Adipocyte (in vitro differentiated cells): Measurements from ENCODE around the gene BTNL2.
A peak's percentile ranks its signal among the peaks of the same experiment; 100 is the strongest.
"Not testable (repeated sequence)": the region's sequence is repeated elsewhere in the genome, so short reads cannot be mapped to it uniquely, and the experiment has no call there.

Experiments used
- DNase-seq: peaks from one replicate; pipeline ENCODE4 v3.0.0-alpha.2; 2015; ENCODE audit warnings: low read depth
- H3K27me3 ChIP-seq: replicated peaks from 2 replicates; pipeline ENCODE4 v1.7.0; 2013; ENCODE audit warnings: mild to moderate bottlenecking, low read length, moderate library complexity; ENCODE audit not compliant: control insufficient read depth, insufficient read depth
- H3K36me3 ChIP-seq: 2 replicates; pipeline ENCODE4 v1.7.0; 2013; ENCODE audit warnings: low read length, mild to moderate bottlenecking, moderate library complexity; ENCODE audit not compliant: control insufficient read depth, insufficient read depth, severe bottlenecking
- H3K4me1 ChIP-seq: 2 replicates; pipeline ENCODE4 v1.7.0; 2013; ENCODE audit warnings: mild to moderate bottlenecking, low read length, moderate library complexity; ENCODE audit not compliant: control insufficient read depth, insufficient read depth
- H3K4me3 ChIP-seq: 2 replicates; pipeline ENCODE4 v1.7.0; 2013; ENCODE audit warnings: mild to moderate bottlenecking, low read length, moderate library complexity
- H3K9ac ChIP-seq: 2 replicates; pipeline ENCODE4 v1.7.0; 2013; ENCODE audit warnings: mild to moderate bottlenecking, low read length, moderate library complexity
- H3K9me3 ChIP-seq: 2 replicates; pipeline ENCODE4 v1.7.0; 2013; ENCODE audit warnings: mild to moderate bottlenecking, low read length, moderate library complexity; ENCODE audit not compliant: control insufficient read depth

BTNL2 gene

DNA sequence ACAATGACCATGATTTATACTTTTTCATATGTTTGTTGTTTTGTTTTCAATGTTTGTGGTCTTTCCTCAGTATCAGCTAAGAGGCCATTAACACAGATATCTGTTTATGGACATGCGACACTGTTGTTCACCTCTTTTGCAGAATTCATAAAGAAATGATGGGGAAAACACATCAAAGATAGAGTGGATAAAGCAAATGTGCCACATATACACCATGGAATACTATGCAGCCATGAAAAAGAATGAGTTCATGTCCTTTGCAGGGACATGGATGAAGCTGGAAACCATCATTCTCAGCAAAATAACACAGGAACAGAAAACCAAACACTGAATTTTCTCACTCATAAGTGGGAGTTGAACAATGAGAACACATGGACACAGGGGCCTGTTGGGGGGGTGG, 27.0 kb upstream of the BTNL2 start:
- not testable (repeated sequence) for H3K4me1 ChIP-seq, H3K4me3 ChIP-seq, DNase-seq, H3K9me3 ChIP-seq, H3K36me3 ChIP-seq, H3K9ac ChIP-seq
- H3K27me3 ChIP-seq = peaks cover 23% of the 10 kb centered on the region

GRCh38 chr6:32432050-32432450, 25.1 kb upstream of the BTNL2 start:
- peak; percentile 67 for DNase-seq
- Histone ChIP-seq H3K27me3 (peaks cover 29% of the 10 kb centered on the region), H3K9me3 (no peaks in the 10 kb centered on the region), H3K4me1 (peaks cover 8% of the 10 kb centered on the region), H3K9ac (no peak overlapping the region), H3K4me3 (no peak overlapping the region), H3K36me3 (no peaks in the 10 kb centered on the region)

- no peak overlapping the region for H3K4me3 ChIP-seq
- H3K36me3 ChIP-seq = no peaks in the 10 kb centered on the region
- no peaks in the 10 kb centered on the region for H3K9me3 ChIP-seq
- peaks cover 9% of the 10 kb centered on the region for H3K4me1 ChIP-seq
- peaks cover 29% of the 10 kb centered on the region for H3K27me3 ChIP-seq
- DNase-seq = no peak
- H3K9ac ChIP-seq = no peak overlapping the region
Observed at GRCh38 chr6:32431142-32431541, 24.2 kb upstream of the BTNL2 start.

GRCh38 chr6:32430179-32430578, 23.2 kb upstream of the BTNL2 start:
- Histone ChIP-seq H3K9ac (no peak overlapping the region), H3K27me3 (peaks cover 29% of the 10 kb centered on the region), H3K36me3 (no peaks in the 10 kb centered on the region), H3K4me1 (peaks cover 9% of the 10 kb centered on the region), H3K4me3 (no peak overlapping the region), H3K9me3 (no peaks in the 10 kb centered on the region)
- DNase-seq = no peak

- DNase-seq = no peak
- H3K4me3 ChIP-seq = no peak overlapping the region
- H3K27me3 ChIP-seq = peaks cover 21% of the 10 kb centered on the region
- no peaks in the 10 kb centered on the region for H3K36me3 ChIP-seq
- no peak overlapping the region for H3K9ac ChIP-seq
- H3K9me3 ChIP-seq = no peaks in the 10 kb centered on the region
- peaks cover 9% of the 10 kb centered on the region for H3K4me1 ChIP-seq
Observed at GRCh38 chr6:32427934-32428474, 21.0 kb upstream of the BTNL2 start.

DNA sequence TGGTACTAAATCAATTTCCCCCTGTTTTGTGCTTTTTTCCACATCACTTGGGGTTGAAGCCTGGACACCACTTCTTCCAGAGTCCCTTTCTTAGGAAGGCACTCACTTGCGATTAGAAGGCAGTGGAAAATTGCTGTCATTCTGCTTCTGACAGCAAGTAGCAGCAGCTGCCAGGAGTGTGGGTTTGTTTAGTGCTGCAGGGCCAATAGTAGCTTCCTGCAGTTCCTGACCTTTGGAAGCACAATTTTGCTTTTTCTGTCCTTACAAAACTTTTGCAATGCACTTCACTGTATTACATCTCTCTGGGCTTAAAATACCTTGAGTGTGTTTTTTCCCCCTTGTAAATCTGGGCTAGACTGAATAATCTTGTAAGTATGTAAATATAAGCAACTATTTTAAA, 20.2 kb upstream of the BTNL2 start:
- DNase-seq = no peak
- peaks cover 14% of the 10 kb centered on the region for H3K27me3 ChIP-seq
- H3K9me3 ChIP-seq = no peaks in the 10 kb centered on the region
- H3K36me3 ChIP-seq = no peaks in the 10 kb centered on the region
- H3K4me3 ChIP-seq = no peak overlapping the region
- H3K4me1 ChIP-seq = peaks cover 9% of the 10 kb centered on the region
- H3K9ac ChIP-seq = no peak overlapping the region

- Histone ChIP-seq H3K9me3 (no peaks in the 10 kb centered on the region), H3K27me3 (peaks cover 17% of the 10 kb centered on the region), H3K4me3 (no peak overlapping the region), H3K36me3 (no peaks in the 10 kb centered on the region), H3K9ac (no peak overlapping the region), H3K4me1 (peaks cover 9% of the 10 kb centered on the region)
- DNase-seq = no peak
Observed at GRCh38 chr6:32426338-32426737, 19.4 kb upstream of the BTNL2 start.

- Histone ChIP-seq H3K36me3 (no peaks in the 10 kb centered on the region), H3K4me3 (no peak overlapping the region), H3K9me3 (no peaks in the 10 kb centered on the region), H3K27me3 (peaks cover 26% of the 10 kb centered on the region), H3K4me1 (peaks cover 9% of the 10 kb centered on the region), H3K9ac (no peak overlapping the region)
- DNase-seq = no peak
Observed at GRCh38 chr6:32424589-32425300, 17.8 kb upstream of the BTNL2 start.

DNA sequence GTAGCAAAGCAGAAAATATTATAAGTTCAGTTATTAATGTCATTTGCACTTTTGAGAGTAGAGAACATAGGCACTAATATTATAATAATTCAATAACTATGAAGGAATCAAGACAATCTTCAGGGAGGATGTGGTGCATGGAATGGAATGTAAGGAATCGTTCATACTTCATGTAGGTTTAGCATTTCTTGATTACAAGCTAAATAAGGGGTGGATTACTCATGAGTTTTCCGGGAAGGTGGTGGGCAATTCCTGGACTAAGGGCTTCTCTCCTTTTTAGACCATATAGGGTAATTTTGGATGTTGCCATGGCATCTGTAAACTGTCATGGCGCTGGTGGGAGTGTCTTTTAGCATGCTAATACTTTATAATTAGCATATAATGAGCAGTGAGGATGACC, 9.1 kb upstream of the BTNL2 start:
- Histone ChIP-seq H3K4me1 (no peaks in the 10 kb centered on the region), H3K4me3 (no peak overlapping the region), H3K9me3 (no peaks in the 10 kb centered on the region), H3K36me3 (no peaks in the 10 kb centered on the region), H3K9ac (no peak overlapping the region), H3K27me3 (peaks cover 82% of the 10 kb centered on the region)
- no peak for DNase-seq

- DNase-seq = peak; percentile 89
- H3K4me3 ChIP-seq = no peak overlapping the region
- no peaks in the 10 kb centered on the region for H3K4me1 ChIP-seq
- no peak overlapping the region for H3K9ac ChIP-seq
- no peaks in the 10 kb centered on the region for H3K9me3 ChIP-seq
- H3K27me3 ChIP-seq = peaks cover 80% of the 10 kb centered on the region
- no peaks in the 10 kb centered on the region for H3K36me3 ChIP-seq
Observed at GRCh38 chr6:32415521-32416019, 8.6 kb upstream of the BTNL2 start.

- H3K4me3 ChIP-seq = no peak overlapping the region
- no peaks in the 10 kb centered on the region for H3K4me1 ChIP-seq
- peak; percentile 84 for DNase-seq
- H3K27me3 ChIP-seq = peaks cover 69% of the 10 kb centered on the region
- no peaks in the 10 kb centered on the region for H3K36me3 ChIP-seq
- H3K9ac ChIP-seq = no peak overlapping the region
- H3K9me3 ChIP-seq = no peaks in the 10 kb centered on the region
Observed at GRCh38 chr6:32413427-32414047, 6.6 kb upstream of the BTNL2 start.
